ENCODE results near the gene ELL2. TPM values are rescaled to one million over a fixed set of nuclear protein-coding genes. Genes with fewer than 3 reads are reported as not detected.
A peak's percentile ranks its signal among the peaks of the same experiment; 100 is the strongest.

ELL2 gene
- total and polyA plus RNA-seq, 2 of the 13 experiments (the other 11 are each of a cell fraction or from before 2014, with no cell fraction given) = 78.9 to 97.1 TPM

DNA sequence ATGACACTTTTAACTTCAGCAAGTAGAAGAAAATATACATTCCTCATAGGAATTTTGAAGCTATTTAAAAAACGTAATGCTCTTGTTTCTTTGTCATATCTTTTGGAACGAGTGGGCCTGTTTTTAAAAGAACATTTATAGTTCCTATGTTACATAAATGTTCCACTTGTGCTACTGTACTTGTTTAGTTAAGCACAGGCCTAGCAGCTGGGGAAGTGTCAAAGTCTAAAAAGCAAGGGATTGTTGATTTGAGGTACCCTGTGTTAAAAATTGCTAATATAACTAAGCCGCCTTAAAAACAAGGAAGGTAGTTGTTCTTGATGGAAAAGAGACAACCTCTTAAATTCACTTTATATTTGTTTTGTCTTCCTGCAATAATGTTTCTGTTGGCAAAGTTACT, 27.2 kb upstream of the ELL2 start (continued):
- TF ChIP-seq PRMT3 (CRISPR knock-in tag; IDR thresholded peaks at IDR 0.05; ENCODE audit: borderline replicate concordance, low read depth) (no peak), ZNF781 (CRISPR knock-in tag; IDR thresholded peaks at IDR 0.05; ENCODE audit: borderline replicate concordance, not compliant biosample characterization) (no peak), ZNF670 (CRISPR knock-in tag; IDR thresholded peaks at IDR 0.05; ENCODE audit: borderline replicate concordance) (no peak), FOSL2 (CRISPR knock-in tag; IDR thresholded peaks at IDR 0.05) (no peak), SALL2 (CRISPR knock-in tag; IDR thresholded peaks at IDR 0.05) (no peak), ZNF280D (CRISPR knock-in tag; IDR thresholded peaks at IDR 0.05) (no peak), MED13 (CRISPR knock-in tag; IDR thresholded peaks at IDR 0.05) (0 out of 2 replicates have a peak, but pooled peaks have one; percentile 40), EZH2 (conservative IDR thresholded peaks at IDR 0.05; ENCODE audit: low read depth, low read length) (no peak), ZNF33A (CRISPR knock-in tag; IDR thresholded peaks at IDR 0.05; ENCODE audit: borderline replicate concordance) (no peak), YY1 (IDR thresholded peaks at IDR 0.05; ENCODE audit: insufficient read depth, insufficient replicate concordance, low read depth, low read length) (no peak), CHD4 (IDR thresholded peaks at IDR 0.05; ENCODE audit: borderline replicate concordance, low read length) (no peak), IRF2 (CRISPR knock-in tag; IDR thresholded peaks at IDR 0.05) (no peak), ZNF552 (CRISPR knock-in tag; IDR thresholded peaks at IDR 0.05; ENCODE audit: borderline replicate concordance) (no peak)
- TF ChIP-seq, protein P1, sequence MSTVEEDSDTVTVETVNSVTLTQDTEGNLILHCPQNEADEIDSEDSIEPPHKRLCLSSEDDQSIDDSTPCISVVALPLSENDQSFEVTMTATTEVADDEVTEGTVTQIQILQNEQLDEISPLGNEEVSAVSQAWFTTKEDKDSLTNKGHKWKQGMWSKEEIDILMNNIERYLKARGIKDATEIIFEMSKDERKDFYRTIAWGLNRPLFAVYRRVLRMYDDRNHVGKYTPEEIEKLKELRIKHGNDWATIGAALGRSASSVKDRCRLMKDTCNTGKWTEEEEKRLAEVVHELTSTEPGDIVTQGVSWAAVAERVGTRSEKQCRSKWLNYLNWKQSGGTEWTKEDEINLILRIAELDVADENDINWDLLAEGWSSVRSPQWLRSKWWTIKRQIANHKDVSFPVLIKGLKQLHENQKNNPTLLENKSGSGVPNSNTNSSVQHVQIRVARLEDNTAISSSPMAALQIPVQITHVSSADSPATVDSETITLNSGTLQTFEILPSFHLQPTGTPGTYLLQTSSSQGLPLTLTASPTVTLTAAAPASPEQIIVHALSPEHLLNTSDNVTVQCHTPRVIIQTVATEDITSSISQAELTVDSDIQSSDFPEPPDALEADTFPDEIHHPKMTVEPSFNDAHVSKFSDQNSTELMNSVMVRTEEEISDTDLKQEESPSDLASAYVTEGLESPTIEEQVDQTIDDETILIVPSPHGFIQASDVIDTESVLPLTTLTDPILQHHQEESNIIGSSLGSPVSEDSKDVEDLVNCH (CRISPR knock-in tag; IDR thresholded peaks at IDR 0.05) = no peak
- TF ChIP-seq, protein P2, sequence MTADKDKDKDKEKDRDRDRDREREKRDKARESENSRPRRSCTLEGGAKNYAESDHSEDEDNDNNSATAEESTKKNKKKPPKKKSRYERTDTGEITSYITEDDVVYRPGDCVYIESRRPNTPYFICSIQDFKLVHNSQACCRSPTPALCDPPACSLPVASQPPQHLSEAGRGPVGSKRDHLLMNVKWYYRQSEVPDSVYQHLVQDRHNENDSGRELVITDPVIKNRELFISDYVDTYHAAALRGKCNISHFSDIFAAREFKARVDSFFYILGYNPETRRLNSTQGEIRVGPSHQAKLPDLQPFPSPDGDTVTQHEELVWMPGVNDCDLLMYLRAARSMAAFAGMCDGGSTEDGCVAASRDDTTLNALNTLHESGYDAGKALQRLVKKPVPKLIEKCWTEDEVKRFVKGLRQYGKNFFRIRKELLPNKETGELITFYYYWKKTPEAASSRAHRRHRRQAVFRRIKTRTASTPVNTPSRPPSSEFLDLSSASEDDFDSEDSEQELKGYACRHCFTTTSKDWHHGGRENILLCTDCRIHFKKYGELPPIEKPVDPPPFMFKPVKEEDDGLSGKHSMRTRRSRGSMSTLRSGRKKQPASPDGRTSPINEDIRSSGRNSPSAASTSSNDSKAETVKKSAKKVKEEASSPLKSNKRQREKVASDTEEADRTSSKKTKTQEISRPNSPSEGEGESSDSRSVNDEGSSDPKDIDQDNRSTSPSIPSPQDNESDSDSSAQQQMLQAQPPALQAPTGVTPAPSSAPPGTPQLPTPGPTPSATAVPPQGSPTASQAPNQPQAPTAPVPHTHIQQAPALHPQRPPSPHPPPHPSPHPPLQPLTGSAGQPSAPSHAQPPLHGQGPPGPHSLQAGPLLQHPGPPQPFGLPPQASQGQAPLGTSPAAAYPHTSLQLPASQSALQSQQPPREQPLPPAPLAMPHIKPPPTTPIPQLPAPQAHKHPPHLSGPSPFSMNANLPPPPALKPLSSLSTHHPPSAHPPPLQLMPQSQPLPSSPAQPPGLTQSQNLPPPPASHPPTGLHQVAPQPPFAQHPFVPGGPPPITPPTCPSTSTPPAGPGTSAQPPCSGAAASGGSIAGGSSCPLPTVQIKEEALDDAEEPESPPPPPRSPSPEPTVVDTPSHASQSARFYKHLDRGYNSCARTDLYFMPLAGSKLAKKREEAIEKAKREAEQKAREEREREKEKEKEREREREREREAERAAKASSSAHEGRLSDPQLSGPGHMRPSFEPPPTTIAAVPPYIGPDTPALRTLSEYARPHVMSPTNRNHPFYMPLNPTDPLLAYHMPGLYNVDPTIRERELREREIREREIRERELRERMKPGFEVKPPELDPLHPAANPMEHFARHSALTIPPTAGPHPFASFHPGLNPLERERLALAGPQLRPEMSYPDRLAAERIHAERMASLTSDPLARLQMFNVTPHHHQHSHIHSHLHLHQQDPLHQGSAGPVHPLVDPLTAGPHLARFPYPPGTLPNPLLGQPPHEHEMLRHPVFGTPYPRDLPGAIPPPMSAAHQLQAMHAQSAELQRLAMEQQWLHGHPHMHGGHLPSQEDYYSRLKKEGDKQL (CRISPR knock-in tag; IDR thresholded peaks at IDR 0.05; ENCODE audit: low read depth) = no peak
- TF ChIP-seq, protein P3, sequence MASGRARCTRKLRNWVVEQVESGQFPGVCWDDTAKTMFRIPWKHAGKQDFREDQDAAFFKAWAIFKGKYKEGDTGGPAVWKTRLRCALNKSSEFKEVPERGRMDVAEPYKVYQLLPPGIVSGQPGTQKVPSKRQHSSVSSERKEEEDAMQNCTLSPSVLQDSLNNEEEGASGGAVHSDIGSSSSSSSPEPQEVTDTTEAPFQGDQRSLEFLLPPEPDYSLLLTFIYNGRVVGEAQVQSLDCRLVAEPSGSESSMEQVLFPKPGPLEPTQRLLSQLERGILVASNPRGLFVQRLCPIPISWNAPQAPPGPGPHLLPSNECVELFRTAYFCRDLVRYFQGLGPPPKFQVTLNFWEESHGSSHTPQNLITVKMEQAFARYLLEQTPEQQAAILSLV (CRISPR knock-in tag; IDR thresholded peaks at IDR 0.05; ENCODE audit: borderline replicate concordance) = no peak
- TF ChIP-seq, protein P4, sequence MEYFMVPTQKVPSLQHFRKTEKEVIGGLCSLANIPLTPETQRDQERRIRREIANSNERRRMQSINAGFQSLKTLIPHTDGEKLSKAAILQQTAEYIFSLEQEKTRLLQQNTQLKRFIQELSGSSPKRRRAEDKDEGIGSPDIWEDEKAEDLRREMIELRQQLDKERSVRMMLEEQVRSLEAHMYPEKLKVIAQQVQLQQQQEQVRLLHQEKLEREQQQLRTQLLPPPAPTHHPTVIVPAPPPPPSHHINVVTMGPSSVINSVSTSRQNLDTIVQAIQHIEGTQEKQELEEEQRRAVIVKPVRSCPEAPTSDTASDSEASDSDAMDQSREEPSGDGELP (IDR thresholded peaks at IDR 0.05; ENCODE audit: borderline replicate concordance, low read depth) = peak; percentile 90

Measured in HepG2 (cell line).